Measurements from ENCODE around the gene UBE2Z. TPM values are rescaled to one million over a fixed set of nuclear protein-coding genes. Genes with fewer than 3 reads are reported as not detected.

The UBE2Z gene
- total and polyA plus RNA-seq, 2 of the 8 experiments (the other 6 are each of a cell fraction or from before 2014, with no cell fraction given), result 73.4 to 75.9 TPM

DNA sequence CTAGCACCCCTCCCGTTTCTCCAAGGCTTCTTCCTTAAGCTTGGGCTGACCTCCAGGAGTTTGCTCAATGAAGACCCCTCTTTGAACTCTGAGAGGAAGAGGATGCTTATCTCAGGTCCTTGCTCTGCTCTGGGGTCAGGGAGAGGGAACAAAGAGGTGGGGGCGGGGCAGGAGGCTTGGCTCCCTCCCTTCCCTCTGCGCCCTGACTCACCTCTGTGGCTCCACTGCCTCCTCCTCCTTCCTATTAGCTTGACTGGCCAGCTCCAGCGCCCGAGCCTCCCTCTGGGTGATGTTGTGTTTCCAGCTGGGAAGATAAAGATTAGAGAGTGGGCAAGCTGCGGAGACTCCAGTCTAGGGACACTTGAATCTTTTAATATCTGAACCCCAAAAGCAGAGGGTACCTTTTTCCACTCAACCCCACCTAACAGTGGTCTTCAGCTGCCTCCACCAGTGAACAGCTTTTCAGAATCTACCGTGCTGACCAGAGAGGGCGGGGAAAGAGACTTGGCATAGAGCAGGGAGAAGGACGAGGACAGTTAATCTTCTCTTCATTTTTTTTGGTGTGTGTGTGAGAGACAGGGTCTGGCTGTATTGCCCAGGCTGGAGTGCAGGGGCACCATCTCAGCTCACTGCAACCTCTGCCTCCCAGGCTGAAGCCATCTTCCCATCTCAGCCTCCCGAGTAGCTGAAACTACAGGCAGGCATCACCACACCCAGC lies 53.5 kb downstream of the UBE2Z start:
- H3K9me3 ChIP-seq (ENCODE audit: insufficient read depth in 2 of 2, low read depth in 1 of 2, low read length in 1 of 2), result no peaks in the 10 kb centered on the region
- peak overlapping the region; percentile 89 for H2BK12ac ChIP-seq (ENCODE audit: low read depth, low read length)
- H3K23me2 ChIP-seq (ENCODE audit: low read depth, low read length), result no peaks in the 10 kb centered on the region; the same call in 1 of the 2 replicates
- 0 out of 2 replicates have a peak overlapping the region, but pooled peaks have one; percentile 34 for H2AK5ac ChIP-seq (ENCODE audit: low read depth, low read length)
- ChIA-PET POLR2A (ENCODE audit: partially characterized antibody) (interaction anchor here (0.6 to 4.6 kb wide), 18 partner anchors 10 to 371 kb away, joined by 3 to 41 read pairs (median 3); partner anchors contain the start of genes IGF2BP1 and SNF8), CTCF (ENCODE audit: partially characterized antibody) (interaction anchor here (0.6 to 7.1 kb wide), 17 partner anchors 8 to 113 kb away, joined by 3 to 64 read pairs (median 4); partner anchors contain the start of gene SNF8)
- H3K4me1 ChIP-seq (replicated peaks in 1 of 4; ENCODE audit: control insufficient read depth in 3 of 4, insufficient read depth in 4 of 4, low read length in 3 of 4), result peaks cover 8 to 17% (median 13%) of the 10 kb centered on the region in 4 experiments; a peak in 6 of 7 replicates
- H3K23ac ChIP-seq (ENCODE audit: insufficient read length), result no peak overlapping the region
- WGBS, 2 experiments (ENCODE audit: extremely low coverage in 1 of 2, insufficient coverage in 1 of 2, insufficient read length in 1 of 2, insufficient replicate concordance in 2 of 2, low coverage in 1 of 2, low lambda C conversion rate in 2 of 2, missing lambda C conversion rate in 1 of 2), result 46% methylated on average over 9 of the region's 10 CpGs; no CpG with 5 or more reads in 1 of the 2 experiments
- H3K27me3 ChIP-seq (replicated peaks in 1 of 4; ENCODE audit: control insufficient read depth in 3 of 4, extremely low read depth in 1 of 4, insufficient read depth in 3 of 4, low read length in 3 of 4), result no peaks in the 10 kb centered on the region; a peak in 1 of 7 replicates
- no peak overlapping the region for H3K56ac ChIP-seq (replicated peaks; ENCODE audit: insufficient read length, low read depth, low read length)
- no peak overlapping the region for H4K5ac ChIP-seq (ENCODE audit: insufficient read length, low read depth, low read length)
- H4K8ac ChIP-seq (ENCODE audit: extremely low read depth, insufficient read depth, low read length), result no peak overlapping the region
- FAIRE-seq (no peak), DNase-seq (ENCODE audit: low read depth in 1 of 2, low spot score in 2 of 2) (peak in 1 of 2 experiments; percentile 66)
- H4K20me1 ChIP-seq (replicated peaks in 1 of 2; ENCODE audit: control insufficient read depth in 1 of 2, insufficient read depth in 2 of 2, low read length in 2 of 2), result no peaks in the 10 kb centered on the region
- H2BK120ac ChIP-seq (replicated peaks; ENCODE audit: low read depth, low read length), result no peak overlapping the region
- peak overlapping the region; percentile 54 to 56 for H3K4me2 ChIP-seq (ENCODE audit: insufficient read depth in 1 of 2, low read depth in 2 of 2, low read length in 2 of 2)
- no peaks in the 10 kb centered on the region for H3K79me2 ChIP-seq (ENCODE audit: control insufficient read depth in 1 of 2, insufficient read depth in 2 of 2, low read length in 2 of 2)
- peak overlapping the region; percentile 93 for H2BK20ac ChIP-seq (ENCODE audit: low read length)
- H3K4me3 ChIP-seq (ENCODE audit: extremely low read depth in 1 of 4, insufficient read depth in 2 of 4, low read depth in 3 of 4, low read length in 4 of 4), result peak overlapping the region in 2 of 4 experiments; percentile 14 to 25; a peak in 1 of 8 replicates
- no peak overlapping the region for H3K27ac ChIP-seq (ENCODE audit: low read depth, low read length)
- no peaks in the 10 kb centered on the region for H3K36me3 ChIP-seq (ENCODE audit: control insufficient read depth in 2 of 4, insufficient read depth in 4 of 4, low read length in 3 of 4)
- H2BK15ac ChIP-seq (ENCODE audit: low read length), result 0 out of 2 replicates have a peak overlapping the region, but pooled peaks have one; percentile 53
- H3K14ac ChIP-seq (ENCODE audit: insufficient read length), result no peak overlapping the region
- no peaks in the 10 kb centered on the region for H3K79me1 ChIP-seq (ENCODE audit: low read depth, low read length)
- peak overlapping the region; percentile 73 for H4K91ac ChIP-seq (replicated peaks; ENCODE audit: insufficient read length, low read length)
- H2AFZ ChIP-seq (ENCODE audit: low read length), result peak overlapping the region; percentile 55; the same call in 1 of the 2 replicates
- H3K9ac ChIP-seq (replicated peaks in 1 of 4; ENCODE audit: extremely low read depth in 1 of 4, low read depth in 3 of 4, low read length in 3 of 4), result no peak overlapping the region
- peak overlapping the region; percentile 61 for H2BK5ac ChIP-seq (ENCODE audit: low read depth, low read length)
- H3K4ac ChIP-seq (replicated peaks; ENCODE audit: insufficient read length, low read depth, low read length), result peak overlapping the region; percentile 32
- H3K18ac ChIP-seq (ENCODE audit: extremely low read depth, low read length), result peak overlapping the region; percentile 89; the same call in 1 of the 2 replicates
- TF ChIP-seq PHF8 (conservative IDR thresholded peaks at IDR 0.05; ENCODE audit: low read depth, low read length) (no peak), SP1 (IDR thresholded peaks at IDR 0.05; ENCODE audit: low read depth, low read length) (no peak), MAFK (IDR thresholded peaks at IDR 0.05; ENCODE audit: low read depth, low read length) (no peak), SIRT6 (IDR thresholded peaks at IDR 0.05; ENCODE audit: low read length) (no peak), SRF (IDR thresholded peaks at IDR 0.05; ENCODE audit: low read depth, low read length) (no peak), JUN (IDR thresholded peaks at IDR 0.05; ENCODE audit: low read depth, low read length) (no peak), FOSL1 (IDR thresholded peaks at IDR 0.05; ENCODE audit: insufficient read depth, low read depth, low read length) (no peak), KDM4A (IDR thresholded peaks at IDR 0.05; ENCODE audit: low read depth, low read length, severe bottlenecking) (no peak), BCL11A (IDR thresholded peaks at IDR 0.05; ENCODE audit: low read depth in 2 of 2, low read length in 2 of 2) (no peak), POLR2AphosphoS5 (IDR thresholded peaks at IDR 0.05; ENCODE audit: low read depth, low read length) (no peak)
- TF ChIP-seq, protein P1, sequence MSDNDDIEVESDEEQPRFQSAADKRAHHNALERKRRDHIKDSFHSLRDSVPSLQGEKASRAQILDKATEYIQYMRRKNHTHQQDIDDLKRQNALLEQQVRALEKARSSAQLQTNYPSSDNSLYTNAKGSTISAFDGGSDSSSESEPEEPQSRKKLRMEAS (IDR thresholded peaks at IDR 0.05), result no peak
